SKM-1 (cell line): Measurements from ENCODE around the gene DHRSX.
"Not testable (repeated sequence)": the region's sequence is repeated elsewhere in the genome, so short reads cannot be mapped to it uniquely, and the experiment has no call there.

Experiments used
- DNase-seq: peaks from one replicate; lab custom pipeline; 2025; ENCODE audit not compliant: unreplicated experiment; lab: John Stamatoyannopoulos, UW

DHRSX gene

DNA sequence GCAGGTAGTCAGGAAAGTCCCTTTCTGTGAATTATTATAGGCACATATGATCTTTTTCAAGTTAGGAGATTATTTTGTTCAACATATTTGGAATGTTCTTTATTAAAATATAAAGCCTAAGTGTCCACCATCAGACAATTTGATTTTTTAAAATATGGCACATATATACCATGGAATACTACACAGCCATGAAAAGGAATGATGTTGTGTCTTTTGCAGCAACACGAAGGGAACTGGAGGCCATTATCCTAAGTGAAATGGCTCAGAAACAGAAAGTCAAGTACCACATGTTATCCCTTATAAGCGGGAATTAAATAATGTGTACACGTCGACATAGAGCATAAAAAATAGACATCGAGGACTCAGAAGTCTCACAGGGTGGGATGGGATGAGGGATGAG lies 73.0 kb downstream of the DHRSX start:
- no peak for DNase-seq

DNA sequence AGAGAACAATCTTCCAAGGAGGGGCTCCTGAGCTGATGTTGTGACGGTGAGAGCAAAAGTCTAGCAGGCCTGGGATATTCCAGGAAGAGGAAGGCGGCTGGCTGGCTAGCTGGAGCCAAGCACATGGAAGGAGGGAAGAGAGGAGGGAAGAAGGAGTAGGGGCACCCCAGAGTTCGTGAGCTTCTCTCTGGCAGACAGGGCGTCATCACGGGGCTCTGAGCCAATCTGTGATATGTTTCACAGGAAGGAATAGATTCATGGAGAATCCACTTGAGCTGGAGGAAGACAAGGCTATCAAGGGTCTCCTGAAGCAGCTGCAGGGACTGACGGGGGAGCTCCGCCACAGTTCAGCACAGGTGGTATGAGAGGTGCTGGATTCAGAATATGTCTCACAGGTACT lies 73.6 kb downstream of the DHRSX start:
- DNase-seq = no peak

DNA sequence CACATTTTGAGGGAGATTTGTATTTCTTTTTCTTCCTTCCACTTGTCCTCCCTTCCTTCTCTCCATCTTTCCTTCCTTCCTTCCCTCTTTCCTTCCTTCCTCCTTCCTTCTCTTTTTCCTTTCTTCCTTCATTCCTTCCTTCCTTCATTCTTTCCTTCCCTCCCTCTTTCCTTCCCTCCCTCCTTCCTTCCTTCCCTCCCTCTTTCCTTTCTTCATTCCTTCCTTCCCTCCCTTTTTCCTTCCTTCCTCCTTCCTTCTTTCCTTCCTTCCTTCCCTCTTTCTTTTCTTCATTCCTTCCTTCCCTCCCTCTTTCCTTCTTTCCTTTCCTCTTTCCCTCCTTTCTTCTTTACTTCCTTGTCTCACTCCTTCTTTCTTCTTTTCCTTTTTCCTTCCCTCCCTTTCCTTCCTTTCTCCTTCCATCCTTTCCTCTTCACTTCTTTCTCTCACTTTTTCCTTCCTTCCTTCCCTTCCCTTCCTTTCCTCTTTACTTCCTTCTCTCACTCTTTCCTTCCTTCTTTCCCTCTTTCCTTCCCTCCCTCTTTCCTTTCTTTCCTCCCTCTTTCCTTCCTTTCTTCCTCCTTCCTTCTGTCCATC lies 74.4 kb downstream of the DHRSX start:
- DNase-seq = no peak

DNA sequence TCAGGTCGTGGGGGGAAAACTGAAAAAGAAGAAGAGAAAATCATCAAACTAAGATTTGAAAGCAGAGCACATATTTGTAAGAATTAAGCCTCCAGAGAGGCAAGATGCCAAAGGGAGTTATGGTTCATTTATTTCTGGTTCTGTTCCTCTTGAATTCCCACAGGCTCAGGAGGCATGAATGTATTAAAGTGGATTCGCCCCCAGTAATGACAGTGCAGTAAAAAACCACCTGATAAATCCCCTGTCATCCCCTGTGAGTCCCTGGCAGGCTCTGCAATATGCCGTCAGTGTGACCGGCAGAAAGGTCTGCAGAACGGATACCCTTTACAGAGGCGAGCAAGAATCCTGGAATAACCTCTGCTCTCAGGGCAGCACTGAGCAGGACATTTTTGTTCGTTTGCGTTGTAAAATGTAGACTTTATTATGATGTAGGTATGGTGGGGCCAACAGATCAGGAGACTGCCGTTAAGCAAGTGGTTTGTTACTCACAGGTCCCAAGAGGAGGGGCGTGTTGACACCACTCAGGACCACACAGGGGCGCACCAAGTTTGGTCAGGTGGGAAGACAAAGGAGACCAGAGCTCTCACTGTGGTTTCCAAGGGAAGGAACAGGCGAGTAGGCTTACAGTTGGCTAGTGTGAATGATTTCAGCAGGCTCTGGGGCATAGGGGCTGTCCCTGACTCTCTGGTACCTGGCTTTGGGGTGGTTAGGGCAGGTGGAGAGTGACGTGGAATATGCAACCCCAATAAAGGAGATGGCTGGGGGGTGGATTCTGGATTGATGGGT lies 75.3 kb downstream of the DHRSX start:
- DNase-seq = no peak

DNA sequence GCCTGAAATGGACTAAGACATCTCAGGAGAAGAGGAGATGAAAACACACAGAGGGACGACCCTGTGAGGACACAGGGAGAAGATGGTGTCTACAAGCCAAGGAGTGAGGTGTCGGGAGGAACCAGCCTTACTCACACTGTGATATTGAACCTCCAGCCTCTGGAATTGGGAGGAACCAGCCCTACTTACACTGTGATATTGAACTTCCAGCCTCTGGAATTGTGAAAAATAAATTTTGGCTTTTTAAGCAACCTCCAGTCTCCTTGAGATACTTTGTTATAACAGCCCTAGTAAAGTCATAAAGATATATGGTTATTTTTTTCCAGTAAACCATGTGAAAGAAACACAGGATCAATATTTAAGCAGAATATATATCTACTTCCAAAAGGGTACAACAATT lies 76.5 kb downstream of the DHRSX start:
- DNase-seq = no peak

DNA sequence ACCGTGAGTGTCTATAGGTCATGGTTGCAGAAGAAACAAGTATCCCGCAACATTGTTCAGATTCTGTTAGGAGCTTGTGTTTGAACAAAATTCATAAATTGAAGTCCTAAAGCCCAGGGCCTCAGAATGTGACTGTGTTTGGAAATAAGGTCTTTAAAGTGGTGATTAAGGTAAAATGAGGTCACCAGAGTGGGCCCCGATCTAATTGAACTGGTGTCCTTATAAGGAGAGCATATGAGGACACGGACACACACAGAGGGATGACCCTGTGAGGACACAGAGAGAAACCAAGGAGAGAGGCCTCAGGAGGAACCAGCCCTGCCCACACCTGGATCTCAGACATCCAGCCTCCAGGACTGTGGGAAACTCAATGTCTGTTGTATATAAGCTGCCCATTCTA lies 76.9 kb downstream of the DHRSX start:
- no peak for DNase-seq

DNA sequence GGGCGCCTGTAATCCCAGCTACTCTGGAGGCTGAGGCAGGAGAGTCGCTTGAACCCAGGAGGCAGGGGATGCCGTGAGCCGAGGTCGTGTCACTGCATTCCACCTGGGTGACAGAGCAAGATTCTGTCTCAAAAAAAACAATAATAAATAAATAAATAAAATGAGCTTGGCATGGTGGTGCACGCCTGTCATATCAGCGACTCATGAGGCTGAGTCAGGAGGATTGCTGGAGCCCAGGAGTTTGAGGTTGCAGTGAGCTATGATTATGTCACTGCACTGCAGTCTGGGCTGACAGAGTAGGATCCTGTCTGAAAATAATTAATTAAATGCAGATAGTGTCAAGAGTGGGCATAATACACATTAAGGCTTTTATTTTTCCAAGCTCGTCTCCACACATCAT lies 77.5 kb downstream of the DHRSX start:
- no peak for DNase-seq

DNA sequence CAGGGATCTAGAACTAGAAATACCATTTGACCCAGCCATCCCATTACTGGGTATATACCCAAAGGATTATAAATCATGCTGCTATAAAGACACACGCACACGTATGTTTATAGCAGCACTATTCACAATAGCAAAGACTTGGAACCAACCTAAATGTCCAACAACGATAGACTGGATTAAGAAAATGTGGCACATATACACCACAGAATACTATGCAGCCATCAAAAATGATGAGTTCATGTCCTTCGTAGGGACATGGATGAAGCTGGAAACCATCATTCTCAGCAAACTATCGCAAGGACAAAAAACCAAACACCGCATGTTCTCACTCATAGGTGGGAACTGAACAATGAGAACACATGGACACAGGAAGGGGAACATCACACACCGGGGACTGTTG lies 81.4 kb downstream of the DHRSX start:
- not testable (repeated sequence) for DNase-seq

DNA sequence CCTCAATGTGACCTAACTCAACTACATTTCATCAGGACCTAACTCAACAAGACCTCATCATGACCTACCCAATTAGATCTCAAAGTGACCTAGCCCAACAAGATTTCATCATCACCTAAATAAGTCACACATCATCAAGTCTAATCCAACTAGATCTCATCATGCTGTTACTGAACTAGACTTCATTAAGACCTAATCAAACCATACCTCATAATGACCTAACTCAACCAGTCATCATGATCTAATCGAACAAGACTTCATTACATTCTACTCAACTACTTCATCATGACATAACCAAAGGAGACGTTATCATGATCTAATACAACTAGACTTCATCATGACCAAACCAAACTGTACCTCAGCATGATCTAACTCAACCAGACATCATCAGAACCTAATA lies 82.8 kb downstream of the DHRSX start:
- no peak for DNase-seq

DNA sequence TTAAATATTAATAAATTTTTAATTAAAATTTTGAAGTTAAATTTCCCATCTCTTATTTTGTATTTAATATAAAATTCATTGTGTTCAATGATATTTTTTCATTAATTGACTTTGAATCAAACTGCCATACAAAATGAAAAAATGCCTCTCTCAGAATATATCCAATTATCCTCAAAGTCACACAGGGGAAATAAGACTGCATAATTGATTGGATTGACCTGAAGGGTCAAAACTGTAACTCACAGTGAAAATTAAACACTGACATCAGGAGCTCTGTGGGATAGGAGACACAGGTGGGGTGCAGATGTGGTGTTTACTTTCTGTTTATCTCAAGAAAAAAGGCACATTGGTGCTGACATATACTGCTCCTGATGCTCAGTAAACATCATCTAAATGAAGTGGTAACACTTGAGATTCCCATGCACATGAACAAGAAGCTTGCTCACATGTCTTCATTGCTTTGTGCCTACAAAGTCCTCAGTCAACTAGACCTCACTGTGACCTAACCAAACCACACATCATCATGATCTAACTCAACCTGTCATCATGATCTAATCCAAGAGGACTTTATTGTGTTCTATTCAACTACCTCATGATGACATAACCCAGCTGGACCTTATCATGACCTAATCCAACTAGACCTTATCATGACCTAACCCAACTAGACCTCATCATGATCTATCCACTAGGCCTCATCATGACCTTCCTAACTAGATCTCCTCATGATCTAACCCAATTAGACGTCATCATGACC lies 83.7 kb downstream of the DHRSX start:
- DNase-seq = no peak

DNA sequence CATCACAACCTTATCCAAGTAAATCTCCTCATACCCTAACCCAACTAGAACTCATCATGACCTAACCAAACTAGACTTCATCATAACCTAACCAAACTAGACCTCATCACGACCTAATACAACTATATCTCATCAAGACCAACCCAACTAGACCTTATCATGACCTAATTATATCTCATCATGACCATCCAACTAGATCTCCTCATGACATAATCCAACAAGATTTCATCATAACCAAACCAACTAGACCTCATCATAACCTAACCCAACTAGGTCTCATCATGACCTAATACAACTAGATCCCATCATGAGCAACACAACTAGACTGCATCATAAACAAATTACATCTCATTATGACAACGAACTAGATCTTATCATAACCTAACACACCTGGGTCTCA lies 86.4 kb downstream of the DHRSX start:
- DNase-seq = no peak

DNA sequence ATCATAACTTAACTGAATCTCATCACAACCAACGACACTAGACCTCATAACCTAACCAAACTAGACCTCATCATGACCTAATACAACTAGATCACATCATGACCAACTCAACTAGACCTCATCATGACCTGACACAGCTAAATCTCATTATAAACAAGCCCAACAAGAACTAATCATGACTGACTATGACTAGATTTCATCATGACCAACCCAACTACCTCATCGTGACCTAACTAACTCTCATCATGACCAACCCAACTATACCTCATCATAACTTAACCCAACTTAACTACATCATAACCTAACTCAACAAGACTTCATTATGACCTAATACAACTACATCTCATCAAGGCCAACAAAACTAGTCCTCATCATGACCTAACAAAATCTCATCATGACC lies 86.8 kb downstream of the DHRSX start:
- DNase-seq = no peak

DNA sequence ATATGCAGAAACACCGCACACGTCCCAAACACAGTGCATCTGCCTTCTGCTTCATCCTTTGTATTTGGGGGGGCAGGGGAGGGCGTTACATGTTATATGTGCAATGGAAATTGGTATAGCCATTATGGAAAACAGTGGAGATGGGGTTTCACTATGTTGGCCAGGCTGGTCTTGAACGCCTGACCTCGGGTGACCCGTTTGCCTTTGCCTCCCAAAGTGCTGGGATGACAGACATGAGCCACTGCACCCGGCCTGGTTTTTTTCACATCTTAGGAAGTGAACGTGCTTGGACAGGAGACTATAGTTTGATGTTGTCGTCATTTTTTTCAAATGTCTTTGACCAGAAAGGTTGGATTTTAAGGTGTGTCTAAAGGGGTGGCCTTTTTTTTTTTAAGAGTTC lies 88.6 kb downstream of the DHRSX start:
- DNase-seq = no peak

DNA sequence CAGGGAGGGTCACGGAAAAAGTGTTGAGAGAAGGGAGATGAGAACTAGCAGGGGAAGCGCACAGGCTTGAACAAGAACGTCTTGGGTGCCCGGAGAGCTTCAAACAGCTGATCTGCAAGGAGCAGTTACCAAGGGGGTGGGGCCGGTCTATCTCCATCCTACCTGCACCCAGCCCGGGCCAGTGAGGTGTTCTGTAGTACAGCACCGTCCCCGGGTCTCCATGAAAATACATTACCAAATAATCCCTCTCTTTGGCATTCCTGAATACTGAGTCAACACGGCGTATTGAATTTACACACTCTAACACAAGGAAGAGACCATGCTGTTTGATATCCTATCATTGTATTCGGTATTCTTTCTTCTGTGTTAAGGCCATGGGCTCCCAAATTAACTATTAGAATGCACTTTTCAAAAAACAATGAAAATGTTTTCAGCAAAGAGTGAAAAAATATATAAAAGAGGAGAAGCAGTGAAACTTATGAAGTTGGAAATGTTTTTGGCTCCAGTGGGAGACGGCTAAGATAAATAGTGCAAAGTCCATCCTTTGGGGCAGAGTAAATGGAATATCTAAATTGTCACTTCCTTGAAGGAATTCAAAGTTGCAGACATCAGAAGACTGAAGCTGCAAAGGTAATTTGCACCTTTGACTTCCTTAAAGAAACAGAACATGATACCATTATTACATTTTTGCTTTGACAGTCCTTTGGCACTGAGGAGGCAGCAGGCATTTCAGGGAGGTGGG lies 90.3 kb downstream of the DHRSX start:
- no peak for DNase-seq

DNA sequence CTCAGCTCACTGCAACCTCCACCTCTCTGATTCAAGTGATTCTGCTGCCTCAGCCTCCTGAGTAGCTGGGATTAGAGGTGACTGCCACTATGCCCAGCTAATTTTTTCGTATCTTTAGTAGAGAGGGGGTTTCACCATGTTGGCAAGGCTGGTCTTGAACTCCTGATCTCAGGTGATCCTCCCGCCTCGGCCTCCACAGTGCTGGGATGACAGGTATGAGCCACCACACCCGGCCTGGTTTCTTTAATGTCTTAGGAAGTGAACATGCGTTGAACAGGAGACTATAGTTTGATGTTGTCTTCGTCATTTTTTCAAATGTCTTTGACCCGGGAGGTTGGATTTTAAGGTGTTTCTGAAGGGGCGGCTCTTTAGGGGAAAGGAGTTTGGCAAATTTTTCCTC lies 91.0 kb downstream of the DHRSX start:
- no peak for DNase-seq

DNA sequence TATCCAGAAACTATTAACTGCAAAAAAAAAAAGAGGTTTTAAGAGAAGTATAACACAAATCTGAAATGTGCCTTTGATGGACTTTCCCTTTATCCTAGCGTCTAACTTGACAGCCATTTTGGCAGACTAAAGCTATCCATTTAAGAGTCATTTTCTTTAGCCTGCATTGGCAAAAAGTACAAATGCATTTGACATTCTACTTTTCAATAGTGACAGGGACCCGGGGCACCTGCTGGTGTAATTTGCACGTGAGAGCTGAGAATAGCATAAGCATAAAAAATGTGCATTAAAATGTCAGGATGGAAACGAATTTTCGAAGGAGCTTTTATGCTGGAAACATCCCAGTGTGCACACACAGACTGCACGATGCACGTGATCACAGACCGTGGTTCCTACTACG lies 91.9 kb downstream of the DHRSX start:
- DNase-seq = no peak

DNA sequence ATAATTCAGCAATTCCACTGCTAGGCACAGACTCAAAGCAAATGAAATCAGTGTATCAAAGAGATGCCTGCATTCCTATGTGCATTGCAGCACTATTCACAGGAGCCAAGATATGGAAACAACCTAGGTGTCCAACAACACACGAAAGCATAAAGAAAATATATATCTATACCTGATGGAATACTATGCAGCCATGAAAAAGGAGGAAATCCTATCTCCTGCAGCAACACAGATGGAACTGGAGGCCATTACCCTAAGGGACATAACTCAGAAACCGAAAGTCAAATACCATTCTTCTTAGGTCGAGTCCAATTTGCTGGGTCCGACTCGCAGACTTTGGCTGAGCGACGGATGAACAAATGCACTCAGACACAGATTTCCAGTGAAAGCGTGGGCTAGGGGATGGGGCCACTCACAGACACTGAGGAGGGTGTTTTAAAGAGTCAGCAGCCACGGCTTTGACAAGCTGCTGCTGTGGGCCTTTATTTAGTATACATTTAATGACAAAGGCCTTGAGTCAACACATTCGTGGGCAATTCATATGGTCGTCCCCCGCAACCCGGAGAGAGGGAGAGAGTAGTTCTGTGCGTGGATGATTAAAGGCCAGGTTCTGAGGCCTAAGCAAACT lies 93.8 kb downstream of the DHRSX start:
- DNase-seq = no peak

DNA sequence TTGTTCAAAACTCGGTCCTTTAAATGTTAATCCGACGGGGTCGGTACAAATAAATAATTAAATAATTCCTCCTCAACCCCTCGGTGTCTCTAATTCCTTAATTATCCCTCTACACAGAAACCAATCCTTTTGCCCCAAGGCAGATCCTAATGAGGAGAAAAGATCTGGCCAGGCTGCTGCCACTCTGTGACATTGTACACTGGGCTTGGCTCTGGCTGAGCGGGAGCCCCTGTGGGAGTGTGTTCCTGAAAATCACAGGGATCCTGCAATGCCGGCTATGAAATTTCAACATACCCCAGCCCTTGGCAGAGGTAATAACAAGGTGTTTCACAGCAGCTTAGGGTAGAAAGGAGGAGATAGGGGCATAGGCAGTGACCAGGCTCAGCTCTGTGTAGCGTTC lies 96.0 kb downstream of the DHRSX start:
- no peak for DNase-seq

DNA sequence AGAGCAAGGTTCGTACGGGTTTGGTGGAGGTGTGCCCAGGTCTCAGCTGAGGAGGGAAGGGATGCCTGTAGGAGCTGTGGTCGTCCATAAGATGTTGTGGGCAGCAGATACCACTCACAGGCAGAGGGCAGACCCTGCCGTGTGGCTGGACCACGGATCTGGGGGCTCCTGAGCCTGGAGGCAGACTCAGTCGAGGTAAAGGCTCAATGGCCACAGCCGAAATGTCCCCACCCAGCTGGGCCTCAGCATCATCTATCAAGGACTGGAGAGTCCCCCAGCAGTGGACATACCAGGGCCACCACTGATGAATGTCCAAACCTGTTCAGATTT lies 98.5 kb downstream of the DHRSX start:
- no peak for DNase-seq

DNA sequence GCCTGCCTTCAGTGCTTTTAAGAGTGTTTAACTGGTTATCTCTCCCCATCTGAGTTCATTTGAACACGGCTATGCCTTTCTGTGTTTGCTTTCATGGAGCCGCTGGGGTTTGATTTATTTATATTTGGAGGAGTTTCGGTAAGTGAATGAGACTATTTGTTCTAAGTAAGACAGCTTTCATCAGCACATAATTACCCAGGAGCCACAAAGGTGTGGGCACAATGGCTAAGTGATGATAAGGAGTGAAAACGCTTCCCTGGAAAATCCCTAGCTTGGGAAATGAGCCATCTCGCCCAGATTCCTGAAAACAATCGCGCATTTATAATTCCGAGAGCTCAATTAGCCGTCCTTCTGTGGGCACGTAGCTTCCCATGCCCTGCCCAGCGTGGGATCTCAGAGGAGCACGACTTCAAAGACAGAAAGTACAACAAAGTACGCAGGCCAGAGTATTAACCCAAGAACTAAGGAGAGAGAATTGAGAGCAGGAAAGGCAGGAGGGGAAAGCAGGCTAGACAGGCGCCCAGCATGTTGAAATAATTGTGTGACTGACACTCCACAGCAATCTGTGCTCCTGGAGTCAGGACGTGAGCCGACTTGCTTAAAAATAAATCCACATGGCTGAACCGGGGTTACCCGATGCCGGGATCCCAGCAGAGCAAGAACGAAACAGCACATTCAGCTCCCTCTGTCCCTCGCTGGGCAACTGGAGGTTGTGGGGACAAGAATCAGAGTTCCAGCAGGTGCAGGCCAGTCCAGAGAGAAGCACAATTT lies 99.0 kb downstream of the DHRSX start:
- DNase-seq = no peak

DNA sequence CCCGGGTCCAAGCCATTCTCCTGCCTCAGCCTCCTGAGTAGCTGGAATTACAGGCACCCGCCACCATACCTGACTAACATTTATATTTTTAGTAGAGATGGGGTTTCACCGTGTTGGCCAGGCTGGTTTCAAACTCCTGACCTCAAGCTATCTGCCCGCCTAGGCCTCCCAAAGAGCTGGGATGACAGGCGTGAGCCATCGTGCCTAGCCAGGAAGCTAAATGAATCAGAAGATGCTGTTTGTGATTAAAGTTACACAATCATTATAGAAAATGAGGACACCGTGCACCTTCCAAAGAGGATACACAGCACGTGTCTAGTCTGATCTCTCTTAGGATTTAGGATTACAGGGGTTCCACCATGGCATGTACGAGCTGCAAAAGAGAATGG lies 99.6 kb downstream of the DHRSX start:
- no peak for DNase-seq
